ENCODE results near the gene ZSWIM5.

DNA sequence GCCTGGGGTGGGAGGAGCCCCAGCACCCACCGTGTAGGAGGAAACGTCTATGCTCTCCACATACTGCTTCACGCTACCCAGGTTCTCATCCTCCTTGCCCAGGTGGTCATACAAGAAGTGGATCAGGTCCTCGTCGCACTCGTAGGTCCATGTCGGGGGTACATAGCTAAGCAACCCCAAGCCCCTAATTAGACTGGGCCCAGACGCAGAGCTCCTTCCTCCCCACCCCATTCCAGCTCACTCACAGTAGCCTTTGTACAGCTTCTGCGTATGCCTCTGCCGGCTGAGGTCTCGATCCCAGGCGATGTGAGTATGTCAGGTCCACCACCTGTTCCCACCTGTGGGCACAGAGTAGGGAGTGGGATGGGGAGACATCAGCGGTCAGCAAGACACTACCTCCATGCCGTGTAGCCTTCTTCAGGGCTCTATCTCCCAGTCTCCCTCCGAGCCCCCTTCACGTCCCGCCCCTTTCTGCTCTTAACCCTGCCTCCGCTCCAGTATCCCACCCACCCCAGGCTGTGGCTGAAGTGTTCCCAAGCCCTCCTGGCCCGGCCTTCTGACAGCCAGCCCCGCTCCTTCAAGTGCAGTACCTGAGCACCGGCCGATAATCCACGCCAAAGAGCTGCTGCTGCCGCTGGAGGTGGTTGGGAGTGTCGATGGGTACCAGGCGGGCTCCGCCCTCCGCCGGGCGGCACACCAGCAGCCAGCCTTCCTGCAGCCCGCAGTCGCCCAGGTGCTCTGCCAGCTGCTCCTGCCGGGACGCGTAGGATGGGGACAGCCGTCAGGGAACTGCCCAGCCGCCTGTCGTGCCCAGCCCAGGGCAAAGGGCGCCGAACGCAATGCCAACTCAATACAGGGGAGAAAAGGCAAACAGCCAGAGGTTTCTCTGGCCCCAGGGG is 196.2 kb downstream of the ZSWIM5 start:
- TF ChIP-seq JUND (IDR thresholded peaks at IDR 0.05; ENCODE audit: borderline replicate concordance, low read depth, low read length) (no peak), JUND (tag; IDR thresholded peaks at IDR 0.05; ENCODE audit: borderline replicate concordance, low read depth, low read length) (no peak), TRIM28 (IDR thresholded peaks at IDR 0.05) (no peak), ZNF764 (CRISPR knock-in tag; IDR thresholded peaks at IDR 0.05; ENCODE audit: low read depth) (no peak)
